Peyer's patch (tissue), 4 donors: Measurements from ENCODE around the gene IQGAP3. TPM values are rescaled to one million over a fixed set of nuclear protein-coding genes. Genes with fewer than 3 reads are reported as not detected.

Source experiments
- DNase-seq, 3 donors: peaks; one replicate each; pipeline ENCODE4 v3.0.0-alpha.2; 2017 to 2019
- H3K27ac ChIP-seq, 4 donors: fragments of 200-600 bp; sonication (generic); one replicate each; pipeline ENCODE4 v1.5.1; 2016 to 2019
- H3K27me3 ChIP-seq, 2 donors: fragments of 200-600 bp; sonication (generic); one replicate each; pipeline ENCODE4 v1.5.1; 2019
- H3K36me3 ChIP-seq, 3 donors: fragments of 200-600 bp; sonication (generic); one replicate each; pipeline ENCODE4 v1.5.1; 2016 to 2019
- H3K4me1 ChIP-seq, 4 donors: fragments of 200-600 bp; sonication (generic); one replicate each; pipeline ENCODE4 v1.5.1; 2016 to 2019
- H3K4me3 ChIP-seq, 4 donors: fragments of 200-600 bp; sonication (generic); 1 replicate in 3 of 4; 2 replicates in 1 of 4; pipeline ENCODE4 v1.5.1; 2016 to 2019; ENCODE audit warnings: mild to moderate bottlenecking in 1 of 4
- H3K9me3 ChIP-seq, 4 donors: fragments of 200-600 bp; sonication (generic); one replicate each; pipeline ENCODE4 v1.5.1; 2016 to 2019; ENCODE audit warnings: mild to moderate bottlenecking in 1 of 4
- POLR2A ChIP-seq, 2 donors: fragments of 450-650 bp; IDR thresholded peaks; one replicate each; pipeline ENCODE4 v1.5.1; 2017; ENCODE audit warnings: antibody characterized with exemption in 2 of 2, mild to moderate bottlenecking in 2 of 2, moderate library complexity in 2 of 2
- total RNA-seq, 4 donors: library from RNA; depleted of rRNA; stranded (reverse); fragments of >200 nt; gene quantifications; one replicate each; pipeline ENCODE4 v1.1.0, GENCODE V29; 2016
- TF ChIP-seq, protein P1 (sequence below), 6 experiments: fragments of 450-650 bp in 4 of 6; fragments of 200-600 bp in 2 of 6; sonication (generic) in 1 of 6; IDR thresholded peaks; one replicate each; pipeline ENCODE4 v1.5.1; 2017 to 2019; ENCODE audit warnings: antibody characterized with exemption in 6 of 6, mild to moderate bottlenecking in 3 of 6, moderate library complexity in 1 of 6

The IQGAP3 gene
- total RNA-seq, 4 donors from 2014 or later: 5.4 to 45.4 (median 8.2) TPM

GRCh38 chr1:156499842-156500542, 72.4 kb downstream of the IQGAP3 start:
- Histone ChIP-seq H3K4me3 (peak overlapping the region; percentile 94 to 99 (median 97)), H3K27me3 (no peaks in the 10 kb centered on the region), H3K36me3 (peaks cover 0 to under 1% (median 0%) of the 10 kb centered on the region in 3 donors), H3K9me3 (no peaks in the 10 kb centered on the region), H3K4me1 (peaks cover 10 to 72% (median 58%) of the 10 kb centered on the region in 4 donors), H3K27ac (peak overlapping the region; percentile 96 to 99 (median 98))
- DNase-seq: peak; percentile 64 to 74 (median 65)
- no peak for TF ChIP-seq POLR2A (IDR thresholded peaks at IDR 0.05)
- TF ChIP-seq, protein P1, sequence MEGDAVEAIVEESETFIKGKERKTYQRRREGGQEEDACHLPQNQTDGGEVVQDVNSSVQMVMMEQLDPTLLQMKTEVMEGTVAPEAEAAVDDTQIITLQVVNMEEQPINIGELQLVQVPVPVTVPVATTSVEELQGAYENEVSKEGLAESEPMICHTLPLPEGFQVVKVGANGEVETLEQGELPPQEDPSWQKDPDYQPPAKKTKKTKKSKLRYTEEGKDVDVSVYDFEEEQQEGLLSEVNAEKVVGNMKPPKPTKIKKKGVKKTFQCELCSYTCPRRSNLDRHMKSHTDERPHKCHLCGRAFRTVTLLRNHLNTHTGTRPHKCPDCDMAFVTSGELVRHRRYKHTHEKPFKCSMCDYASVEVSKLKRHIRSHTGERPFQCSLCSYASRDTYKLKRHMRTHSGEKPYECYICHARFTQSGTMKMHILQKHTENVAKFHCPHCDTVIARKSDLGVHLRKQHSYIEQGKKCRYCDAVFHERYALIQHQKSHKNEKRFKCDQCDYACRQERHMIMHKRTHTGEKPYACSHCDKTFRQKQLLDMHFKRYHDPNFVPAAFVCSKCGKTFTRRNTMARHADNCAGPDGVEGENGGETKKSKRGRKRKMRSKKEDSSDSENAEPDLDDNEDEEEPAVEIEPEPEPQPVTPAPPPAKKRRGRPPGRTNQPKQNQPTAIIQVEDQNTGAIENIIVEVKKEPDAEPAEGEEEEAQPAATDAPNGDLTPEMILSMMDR (IDR thresholded peaks at IDR 0.05): no peak

- H3K4me1 ChIP-seq: peaks cover 6 to 73% (median 60%) of the 10 kb centered on the region in 4 donors
- peak overlapping the region; percentile 94 to 99 (median 97) for H3K4me3 ChIP-seq
- TF ChIP-seq POLR2A (IDR thresholded peaks at IDR 0.05): no peak
- TF ChIP-seq, protein P1 (IDR thresholded peaks at IDR 0.05): no peak
- peaks cover 0 to 6% (median 0%) of the 10 kb centered on the region in 3 donors for H3K36me3 ChIP-seq
- H3K27ac ChIP-seq: peak overlapping the region; percentile 96 to 99 (median 98)
- no peaks in the 10 kb centered on the region for H3K9me3 ChIP-seq
- H3K27me3 ChIP-seq: no peaks in the 10 kb centered on the region
- peak in 2 of 3 donors; percentile 46 to 53 for DNase-seq
These were observed 73.0 kb downstream of the IQGAP3 start for GRCh38 chr1:156499194-156499841.

- Histone ChIP-seq H3K4me1 (peaks cover 3 to 73% (median 62%) of the 10 kb centered on the region in 4 donors), H3K9me3 (no peaks in the 10 kb centered on the region), H3K27ac (peak overlapping the region; percentile 96 to 99 (median 98)), H3K4me3 (peak overlapping the region; percentile 94 to 99 (median 97)), H3K36me3 (peaks cover 0 to 6% (median 0%) of the 10 kb centered on the region in 3 donors), H3K27me3 (no peaks in the 10 kb centered on the region)
- TF ChIP-seq, protein P1 (IDR thresholded peaks at IDR 0.05): no peak
- peak in 1 of 2 donors; percentile 16 for TF ChIP-seq POLR2A (IDR thresholded peaks at IDR 0.05)
- DNase-seq: peak in 1 of 3 donors; percentile 53
These were observed 73.8 kb downstream of the IQGAP3 start for GRCh38 chr1:156498432-156499193.

DNA sequence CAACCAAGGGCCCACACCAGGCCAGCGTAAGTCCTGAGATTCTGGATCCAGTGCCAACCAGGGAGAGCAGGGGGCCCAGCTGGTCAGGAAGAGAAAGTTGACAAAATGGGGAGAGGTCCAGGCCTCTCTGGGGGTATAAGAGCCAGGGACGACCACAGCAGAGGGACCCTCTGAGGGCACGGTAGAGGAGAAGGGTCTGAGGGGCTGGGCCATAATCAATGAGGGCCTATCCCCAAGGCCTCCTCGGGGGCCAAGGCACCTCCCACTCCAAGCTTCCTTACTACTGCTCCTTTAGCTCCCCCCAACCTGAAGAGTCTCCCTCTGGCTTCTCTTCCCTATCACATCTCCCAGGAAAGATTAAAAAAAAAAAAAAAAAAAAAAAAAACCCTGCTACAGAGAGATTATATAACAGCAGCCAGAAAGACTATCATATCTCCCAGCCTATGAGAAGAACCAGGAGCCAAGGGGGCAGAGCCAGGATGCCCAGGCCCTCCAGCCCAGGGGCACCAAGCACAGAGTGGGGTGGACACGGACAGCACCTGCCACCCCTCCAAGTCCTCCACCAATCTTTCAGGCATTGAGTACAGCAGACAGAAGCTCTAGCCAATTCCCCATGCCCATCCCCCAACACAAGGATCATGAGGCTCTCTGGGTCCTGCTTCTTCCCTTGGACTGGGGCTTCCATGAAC, 74.5 kb downstream of the IQGAP3 start:
- Histone ChIP-seq H3K36me3 (peaks cover 0 to 6% (median 0%) of the 10 kb centered on the region in 3 donors), H3K4me1 (peaks cover 3 to 73% (median 64%) of the 10 kb centered on the region in 4 donors), H3K27ac (peak overlapping the region; percentile 96 to 99 (median 98)), H3K27me3 (no peaks in the 10 kb centered on the region), H3K4me3 (peak overlapping the region in 3 of 4 donors; percentile 94 to 99 (median 97)), H3K9me3 (no peaks in the 10 kb centered on the region)
- no peak for TF ChIP-seq POLR2A (IDR thresholded peaks at IDR 0.05)
- TF ChIP-seq, protein P1 (IDR thresholded peaks at IDR 0.05): no peak
- peak in 1 of 3 donors; percentile 48 for DNase-seq
